Esophagus squamous epithelium (tissue), 4 donors: ENCODE measurements around the gene EMP1.

Source experiments
- POLR2A ChIP-seq, 4 donors: fragments of 450-650 bp; IDR thresholded peaks; one replicate each; pipeline ENCODE4 v1.6.1; 2017; ENCODE audit warnings: antibody characterized with exemption in 4 of 4, mild to moderate bottlenecking in 4 of 4, moderate library complexity in 3 of 4
- TF ChIP-seq, protein P1 (sequence below), 6 experiments: fragments of 450-650 bp in 4 of 6; fragments of 200-600 bp in 2 of 6; sonication (generic) in 2 of 6; IDR thresholded peaks; one replicate each; pipeline ENCODE4 v1.5.1; 2016 to 2019; ENCODE audit warnings: antibody characterized with exemption in 6 of 6, mild to moderate bottlenecking in 4 of 6, moderate library complexity in 4 of 6

DNA sequence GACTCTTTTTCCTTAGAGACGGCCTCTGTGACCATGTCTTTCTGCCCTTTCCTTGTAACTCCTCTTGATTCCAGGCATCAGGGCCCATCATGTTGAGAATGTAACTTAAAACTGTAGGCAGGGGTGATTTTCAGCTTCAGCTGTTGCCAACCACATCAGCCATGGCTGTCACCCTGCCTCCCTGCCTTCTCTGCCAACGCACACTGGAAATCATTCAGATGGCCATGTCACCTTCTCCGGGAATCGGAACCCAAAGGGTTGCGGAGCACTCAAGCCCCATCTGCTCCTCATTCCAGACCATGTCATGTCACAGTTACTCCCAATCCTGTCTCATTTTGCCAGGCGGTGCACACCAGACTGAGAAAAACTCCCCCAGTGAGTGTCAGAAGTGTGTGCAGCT is 72.1 kb downstream of the EMP1 start:
- TF ChIP-seq, protein P1, sequence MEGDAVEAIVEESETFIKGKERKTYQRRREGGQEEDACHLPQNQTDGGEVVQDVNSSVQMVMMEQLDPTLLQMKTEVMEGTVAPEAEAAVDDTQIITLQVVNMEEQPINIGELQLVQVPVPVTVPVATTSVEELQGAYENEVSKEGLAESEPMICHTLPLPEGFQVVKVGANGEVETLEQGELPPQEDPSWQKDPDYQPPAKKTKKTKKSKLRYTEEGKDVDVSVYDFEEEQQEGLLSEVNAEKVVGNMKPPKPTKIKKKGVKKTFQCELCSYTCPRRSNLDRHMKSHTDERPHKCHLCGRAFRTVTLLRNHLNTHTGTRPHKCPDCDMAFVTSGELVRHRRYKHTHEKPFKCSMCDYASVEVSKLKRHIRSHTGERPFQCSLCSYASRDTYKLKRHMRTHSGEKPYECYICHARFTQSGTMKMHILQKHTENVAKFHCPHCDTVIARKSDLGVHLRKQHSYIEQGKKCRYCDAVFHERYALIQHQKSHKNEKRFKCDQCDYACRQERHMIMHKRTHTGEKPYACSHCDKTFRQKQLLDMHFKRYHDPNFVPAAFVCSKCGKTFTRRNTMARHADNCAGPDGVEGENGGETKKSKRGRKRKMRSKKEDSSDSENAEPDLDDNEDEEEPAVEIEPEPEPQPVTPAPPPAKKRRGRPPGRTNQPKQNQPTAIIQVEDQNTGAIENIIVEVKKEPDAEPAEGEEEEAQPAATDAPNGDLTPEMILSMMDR (IDR thresholded peaks at IDR 0.05), result no peak
- TF ChIP-seq POLR2A (IDR thresholded peaks at IDR 0.05), result no peak
